ENCODE results near the gene ZC3H10.

GRCh38 chr12:56169229-56169759 lies 51.2 kb downstream of the ZC3H10 start:
- TF ChIP-seq CTCF (conservative IDR thresholded peaks at IDR 0.05; ENCODE audit: low read depth, low read length) (no peak), EZH2 (IDR thresholded peaks at IDR 0.05; ENCODE audit: borderline replicate concordance, low read depth, low read length, poor library complexity, severe bottlenecking) (no peak)

Measured in A673 (cell line).